HL-60 (cell line): ENCODE data around the gene XPNPEP3.

Experiments
- DNase-seq, 2 experiments: peaks; one replicate each; pipeline ENCODE4 v3.0.0-alpha.2; 2010 to 2020; ENCODE audit warnings: low read depth in 1 of 2, low spot score in 1 of 2
- H3K27ac ChIP-seq: fragments of 250-450 bp; sonication (Bioruptor Pico); replicated peaks from 2 replicates; pipeline ENCODE4 v1.5.1; 2020; ENCODE audit warnings: mild to moderate bottlenecking, moderate library complexity
- H3K27me3 ChIP-seq: fragments of 250-450 bp; sonication (Bioruptor Pico); 2 replicates; pipeline ENCODE4 v1.5.1; 2021; ENCODE audit warnings: mild to moderate bottlenecking, moderate library complexity; ENCODE audit not compliant: insufficient read depth, poor library complexity, severe bottlenecking
- H3K4me3 ChIP-seq: replicated peaks from 2 replicates; pipeline ENCODE4 v1.5.1; 2011; ENCODE audit warnings: mild to moderate bottlenecking, control low read depth, low read length; ENCODE audit not compliant: insufficient read depth
- GABPA ChIP-seq: IDR thresholded peaks from 2 replicates; pipeline ENCODE4 v1.6.1; 2012; ENCODE audit warnings: low read depth
- POLR2AphosphoS5 ChIP-seq: IDR thresholded peaks from 2 replicates; pipeline ENCODE4 v1.6.1; 2012; ENCODE audit warnings: low read depth
- REST ChIP-seq: IDR thresholded peaks from 2 replicates; pipeline ENCODE4 v1.6.1; 2012; ENCODE audit warnings: low read depth; ENCODE audit not compliant: insufficient replicate concordance
- SPI1 ChIP-seq: IDR thresholded peaks from 2 replicates; pipeline ENCODE4 v1.6.1; 2012; ENCODE audit warnings: low read depth, mild to moderate bottlenecking, borderline replicate concordance
- TF ChIP-seq, protein P1 (sequence below): IDR thresholded peaks from one replicate; pipeline ENCODE4 v1.5.1; 2011; ENCODE audit warnings: low read length, control low read depth, inconsistent platforms; ENCODE audit not compliant: insufficient read depth

The XPNPEP3 gene

DNA sequence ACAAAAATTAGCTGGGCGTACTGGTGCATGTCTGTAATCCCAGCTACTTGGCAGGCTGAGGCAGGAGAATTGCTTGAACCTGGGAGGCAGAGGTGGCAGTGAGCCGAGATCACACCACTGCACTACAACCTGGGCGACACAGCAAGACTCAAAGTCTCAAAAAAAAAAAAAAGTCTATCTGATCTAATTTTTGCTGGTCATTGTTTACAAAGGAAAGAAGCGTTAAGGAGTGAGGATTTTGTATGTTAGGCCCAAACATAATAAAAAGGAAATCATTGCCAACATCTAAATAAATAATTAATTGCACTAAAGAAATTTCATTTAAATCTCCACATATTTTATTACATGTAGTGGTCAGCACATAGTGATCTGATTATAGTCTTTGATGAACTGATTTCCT lies 97.2 kb downstream of the XPNPEP3 start:
- Histone ChIP-seq H3K4me3 (no peak overlapping the region), H3K27ac (no peak overlapping the region), H3K27me3 (no peaks in the 10 kb centered on the region)
- no peak for DNase-seq
- TF ChIP-seq, protein P1, sequence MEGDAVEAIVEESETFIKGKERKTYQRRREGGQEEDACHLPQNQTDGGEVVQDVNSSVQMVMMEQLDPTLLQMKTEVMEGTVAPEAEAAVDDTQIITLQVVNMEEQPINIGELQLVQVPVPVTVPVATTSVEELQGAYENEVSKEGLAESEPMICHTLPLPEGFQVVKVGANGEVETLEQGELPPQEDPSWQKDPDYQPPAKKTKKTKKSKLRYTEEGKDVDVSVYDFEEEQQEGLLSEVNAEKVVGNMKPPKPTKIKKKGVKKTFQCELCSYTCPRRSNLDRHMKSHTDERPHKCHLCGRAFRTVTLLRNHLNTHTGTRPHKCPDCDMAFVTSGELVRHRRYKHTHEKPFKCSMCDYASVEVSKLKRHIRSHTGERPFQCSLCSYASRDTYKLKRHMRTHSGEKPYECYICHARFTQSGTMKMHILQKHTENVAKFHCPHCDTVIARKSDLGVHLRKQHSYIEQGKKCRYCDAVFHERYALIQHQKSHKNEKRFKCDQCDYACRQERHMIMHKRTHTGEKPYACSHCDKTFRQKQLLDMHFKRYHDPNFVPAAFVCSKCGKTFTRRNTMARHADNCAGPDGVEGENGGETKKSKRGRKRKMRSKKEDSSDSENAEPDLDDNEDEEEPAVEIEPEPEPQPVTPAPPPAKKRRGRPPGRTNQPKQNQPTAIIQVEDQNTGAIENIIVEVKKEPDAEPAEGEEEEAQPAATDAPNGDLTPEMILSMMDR, result no peak
- no peak for TF ChIP-seq REST

DNA sequence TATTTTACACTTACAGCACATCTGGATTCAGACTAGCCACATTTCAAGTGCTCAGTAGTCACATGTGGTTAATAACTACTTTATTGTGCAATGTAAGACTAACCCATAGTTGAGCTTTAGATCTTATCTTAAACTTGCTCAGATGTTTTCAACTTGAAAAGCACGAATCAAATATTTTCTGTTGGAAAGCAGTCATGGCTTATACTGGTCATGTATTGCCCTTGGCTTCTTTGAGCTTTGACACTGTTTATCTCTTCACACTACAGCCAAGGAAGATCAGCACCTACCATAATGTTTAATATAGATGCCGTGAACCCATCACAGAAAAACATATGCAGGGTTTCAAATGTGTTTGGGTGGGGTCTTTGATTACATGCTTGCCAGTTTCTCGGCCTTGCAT lies 98.6 kb downstream of the XPNPEP3 start:
- peak in 1 of 2 experiments; percentile 49 for DNase-seq
- TF ChIP-seq, protein P1, result no peak
- TF ChIP-seq SPI1, result no peak
- no peak for TF ChIP-seq POLR2AphosphoS5
- TF ChIP-seq REST, result no peak
- no peak for TF ChIP-seq GABPA
- H3K27me3 ChIP-seq, result no peaks in the 10 kb centered on the region
- no peak overlapping the region for H3K27ac ChIP-seq
- no peak overlapping the region for H3K4me3 ChIP-seq

- no peak for DNase-seq
- H3K27me3 ChIP-seq, result no peaks in the 10 kb centered on the region
- no peak overlapping the region for H3K4me3 ChIP-seq
- no peak overlapping the region for H3K27ac ChIP-seq
- TF ChIP-seq SPI1 (no peak), POLR2AphosphoS5 (no peak), REST (no peak), GABPA (no peak)
- TF ChIP-seq, protein P1, result no peak
Observed at GRCh38 chr22:40957601-40958000, 100.7 kb downstream of the XPNPEP3 start.
